HG02973 (cell line): ENCODE results near the gene MTCL3.

ENCODE experiments used
- ATAC-seq: cut with Tn5 transposase; IDR thresholded peaks from one replicate; pipeline ENCODE4 v1.9.1; 2021; ENCODE audit warnings: moderate library complexity; ENCODE audit not compliant: unreplicated experiment

The MTCL3 gene

GRCh38 chr6:127515794-127516661 is 3.1 kb downstream of the MTCL3 start:
- ATAC-seq: peak; percentile 67

- no peak for ATAC-seq
These were observed 3.8 kb downstream of the MTCL3 start for GRCh38 chr6:127515234-127515793.

- no peak for ATAC-seq
These were observed 4.3 kb downstream of the MTCL3 start for GRCh38 chr6:127514773-127515227.

- no peak for ATAC-seq
These were observed 4.9 kb downstream of the MTCL3 start for GRCh38 chr6:127514179-127514772.

GRCh38 chr6:127513425-127513824 is 5.7 kb downstream of the MTCL3 start:
- no peak for ATAC-seq

- ATAC-seq: no peak
These were observed 8.3 kb downstream of the MTCL3 start for GRCh38 chr6:127510876-127511275.

- ATAC-seq: no peak
These were observed 12.2 kb downstream of the MTCL3 start for GRCh38 chr6:127506894-127507293.

GRCh38 chr6:127503022-127503421 is 16.1 kb downstream of the MTCL3 start:
- ATAC-seq: no peak

GRCh38 chr6:127497410-127497809 is 21.7 kb downstream of the MTCL3 start:
- ATAC-seq: no peak

GRCh38 chr6:127496471-127496870 is 22.7 kb downstream of the MTCL3 start:
- no peak for ATAC-seq

GRCh38 chr6:127494240-127494767 is 24.8 kb downstream of the MTCL3 start:
- no peak for ATAC-seq

- ATAC-seq: no peak
These were observed 29.9 kb downstream of the MTCL3 start for GRCh38 chr6:127489248-127489647.

GRCh38 chr6:127486934-127487333 is 32.2 kb downstream of the MTCL3 start:
- ATAC-seq: no peak

- peak; percentile 99 for ATAC-seq
These were observed 34.8 kb downstream of the MTCL3 start for GRCh38 chr6:127484212-127484863.

- peak; percentile 20 for ATAC-seq
These were observed 35.6 kb downstream of the MTCL3 start for GRCh38 chr6:127483399-127484055.

- no peak for ATAC-seq
These were observed 36.8 kb downstream of the MTCL3 start for GRCh38 chr6:127482325-127482724.

- no peak for ATAC-seq
These were observed 37.5 kb downstream of the MTCL3 start for GRCh38 chr6:127481628-127482027.

GRCh38 chr6:127481111-127481510 is 38.0 kb downstream of the MTCL3 start:
- ATAC-seq: no peak

- no peak for ATAC-seq
These were observed 41.5 kb downstream of the MTCL3 start for GRCh38 chr6:127477658-127478057.

GRCh38 chr6:127475823-127476176 is 43.3 kb downstream of the MTCL3 start:
- ATAC-seq: no peak
